ENCODE results near the gene C17orf50.

- no peak for TF ChIP-seq EZH2 (IDR thresholded peaks at IDR 0.05; ENCODE audit: low read length, unreplicated experiment)
- TF ChIP-seq CTCF (conservative IDR thresholded peaks at IDR 0.05; ENCODE audit: low read depth, low read length) = no peak
Observed at GRCh38 chr17:35732806-35733136, 27.9 kb upstream of the C17orf50 start.

Data from PC-3 (cell line).